Cardiac fibroblast (primary cell): ENCODE measurements around the gene KRT32.
A peak's percentile ranks its signal among the peaks of the same experiment; 100 is the strongest.

Experiments used
- DNase-seq, 2 donors: peaks; one replicate each; pipeline versions ENCODE4 v3.0.0 to v3.0.0-alpha.2; 2010; ENCODE audit warnings: low read depth in 2 of 2
- H3K4me3 ChIP-seq, 2 donors: replicated peaks in 1 of 2; 1 replicate in 1 of 2; 2 replicates in 1 of 2; pipeline ENCODE4 v1.5.1; 2011; ENCODE audit warnings: low read depth in 2 of 2, low read length in 2 of 2, mild to moderate bottlenecking in 2 of 2, moderate library complexity in 1 of 2
- CTCF ChIP-seq: IDR thresholded peaks from one replicate; pipeline ENCODE4 v1.5.1; 2011; ENCODE audit warnings: low read depth, mild to moderate bottlenecking, low read length, inconsistent platforms

KRT32 gene

GRCh38 chr17:41421617-41422016 lies 45.6 kb downstream of the KRT32 start:
- DNase-seq = no peak
- TF ChIP-seq CTCF = no peak
- no peak overlapping the region for H3K4me3 ChIP-seq

GRCh38 chr17:41421116-41421515 lies 46.1 kb downstream of the KRT32 start:
- no peak overlapping the region for H3K4me3 ChIP-seq
- no peak for TF ChIP-seq CTCF
- peak; percentile 8 to 40 for DNase-seq

- no peak overlapping the region for H3K4me3 ChIP-seq
- no peak for TF ChIP-seq CTCF
- peak in 1 of 2 donors; percentile 25 for DNase-seq
Measured at GRCh38 chr17:41420134-41420533, 47.1 kb downstream of the KRT32 start.

GRCh38 chr17:41419716-41420115 lies 47.5 kb downstream of the KRT32 start:
- no peak for TF ChIP-seq CTCF
- no peak for DNase-seq
- no peak overlapping the region for H3K4me3 ChIP-seq

GRCh38 chr17:41418116-41418860 lies 48.9 kb downstream of the KRT32 start:
- no peak overlapping the region for H3K4me3 ChIP-seq
- no peak for TF ChIP-seq CTCF
- DNase-seq = no peak

GRCh38 chr17:41417576-41418015 lies 49.6 kb downstream of the KRT32 start:
- no peak overlapping the region for H3K4me3 ChIP-seq
- no peak for DNase-seq
- peak; percentile 15 for TF ChIP-seq CTCF

- no peak for DNase-seq
- TF ChIP-seq CTCF = no peak
- H3K4me3 ChIP-seq = no peak overlapping the region
Measured at GRCh38 chr17:41417127-41417526, 50.1 kb downstream of the KRT32 start.
